Measurements from ENCODE around the gene RIN3. TPM values are rescaled to one million over a fixed set of nuclear protein-coding genes. Genes with fewer than 3 reads are reported as not detected.

Gene RIN3
- polyA plus RNA-seq, 3 donors = 42.8 to 144 (median 54.6) TPM

DNA sequence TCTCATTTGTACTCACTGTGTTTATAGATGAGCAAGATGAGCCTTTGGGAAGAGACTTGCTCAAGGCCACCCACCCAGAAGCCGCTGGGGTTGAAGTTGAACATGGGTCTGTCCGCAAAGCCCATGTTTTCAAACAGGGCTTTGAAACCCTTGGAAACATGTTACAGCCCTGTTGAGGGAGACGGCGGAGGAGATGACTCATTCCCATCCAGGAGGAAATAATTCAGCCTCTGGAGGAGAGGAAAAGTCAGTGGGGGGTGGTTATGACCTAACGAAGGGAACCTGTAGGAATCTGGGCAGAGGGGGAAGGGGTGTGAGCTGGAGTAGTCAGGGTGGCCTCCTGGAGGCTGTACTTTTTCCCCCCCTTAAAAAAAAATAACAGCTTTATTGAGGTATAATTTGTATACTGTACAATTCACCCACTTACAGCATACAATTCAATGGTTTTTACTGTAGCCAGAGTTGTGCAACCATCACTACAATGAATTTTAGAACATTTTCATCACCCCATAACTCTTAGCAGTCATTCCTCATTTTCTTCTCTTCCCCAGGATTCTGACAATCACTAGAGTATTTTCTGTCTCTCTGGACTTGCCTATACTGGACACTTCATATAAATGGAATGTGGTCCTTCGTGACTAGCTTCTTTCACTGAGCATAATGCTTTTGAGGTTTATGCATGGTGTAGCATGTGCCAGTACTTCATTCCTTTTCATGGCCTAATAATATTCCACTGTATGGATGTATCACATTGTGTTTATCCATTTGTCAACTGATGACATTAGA lies 1.9 kb upstream of the RIN3 start:
- peaks cover 61% of the 10 kb centered on the region for H3K4me1 Mint-ChIP-seq
- no peak for DNase-seq
- peaks cover 0 to 2% (median 0%) of the 10 kb centered on the region in 7 donors for H3K9me3 Mint-ChIP-seq
- Histone ChIP-seq H3K4me3 (replicated peaks in 1 of 3; ENCODE audit: low read depth in 2 of 3, low read length in 3 of 3) (no peak overlapping the region), H3K79me2 (ENCODE audit: insufficient read depth, low read length) (peaks cover 40% of the 10 kb centered on the region), H2AFZ (ENCODE audit: insufficient read depth, low read depth, low read length, poor library complexity, severe bottlenecking) (no peak overlapping the region), H3K36me3 (replicated peaks in 1 of 2; ENCODE audit: control insufficient read depth in 1 of 2, insufficient read depth in 2 of 2, low read length in 2 of 2) (peaks cover 0 to 3% of the 10 kb centered on the region in 2 donors), H3K27ac (ENCODE audit: low read depth in 1 of 2, low read length in 2 of 2) (no peak overlapping the region), H3K4me2 (replicated peaks; ENCODE audit: extremely low read depth, low read length, poor library complexity, severe bottlenecking) (no peak overlapping the region), H3K9me3 (replicated peaks in 1 of 2; ENCODE audit: control insufficient read depth in 1 of 2, insufficient read depth in 1 of 2, low read length in 2 of 2) (no peaks in the 10 kb centered on the region), H4K20me1 (ENCODE audit: insufficient read depth, low read length) (peaks cover 14% of the 10 kb centered on the region), H3K4me1 (ENCODE audit: control insufficient read depth in 1 of 2, insufficient read depth in 2 of 2, low read length in 2 of 2) (peaks cover 53 to 71% of the 10 kb centered on the region in 2 donors), H3K27me3 (ENCODE audit: control insufficient read depth in 2 of 2, insufficient read depth in 2 of 2, low read length in 2 of 2) (peaks cover 0 to 12% of the 10 kb centered on the region in 2 donors), H3K9ac (ENCODE audit: insufficient read depth, low read length, poor library complexity, severe bottlenecking) (no peak overlapping the region)
- H3K27ac Mint-ChIP-seq = peak overlapping the region in 2 of 7 donors; percentile 45 to 73
- TF ChIP-seq, protein P1, sequence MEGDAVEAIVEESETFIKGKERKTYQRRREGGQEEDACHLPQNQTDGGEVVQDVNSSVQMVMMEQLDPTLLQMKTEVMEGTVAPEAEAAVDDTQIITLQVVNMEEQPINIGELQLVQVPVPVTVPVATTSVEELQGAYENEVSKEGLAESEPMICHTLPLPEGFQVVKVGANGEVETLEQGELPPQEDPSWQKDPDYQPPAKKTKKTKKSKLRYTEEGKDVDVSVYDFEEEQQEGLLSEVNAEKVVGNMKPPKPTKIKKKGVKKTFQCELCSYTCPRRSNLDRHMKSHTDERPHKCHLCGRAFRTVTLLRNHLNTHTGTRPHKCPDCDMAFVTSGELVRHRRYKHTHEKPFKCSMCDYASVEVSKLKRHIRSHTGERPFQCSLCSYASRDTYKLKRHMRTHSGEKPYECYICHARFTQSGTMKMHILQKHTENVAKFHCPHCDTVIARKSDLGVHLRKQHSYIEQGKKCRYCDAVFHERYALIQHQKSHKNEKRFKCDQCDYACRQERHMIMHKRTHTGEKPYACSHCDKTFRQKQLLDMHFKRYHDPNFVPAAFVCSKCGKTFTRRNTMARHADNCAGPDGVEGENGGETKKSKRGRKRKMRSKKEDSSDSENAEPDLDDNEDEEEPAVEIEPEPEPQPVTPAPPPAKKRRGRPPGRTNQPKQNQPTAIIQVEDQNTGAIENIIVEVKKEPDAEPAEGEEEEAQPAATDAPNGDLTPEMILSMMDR (IDR thresholded peaks at IDR 0.05) = no peak
- 68% methylated on average over 4 of the region's 6 CpGs for WGBS (ENCODE audit: insufficient coverage)
- intact Hi-C loops (cut with micrococcal nuclease) = loop anchor here (10.0 kb wide), 2 partner anchors 47 to 143 kb away; no protein-coding TSS in a partner anchor
- H3K27me3 Mint-ChIP-seq (ENCODE audit: low read depth in 3 of 3) = peaks cover 12 to 24% (median 24%) of the 10 kb centered on the region in 3 donors
- H3K36me3 Mint-ChIP-seq = peaks cover 21 to 22% of the 10 kb centered on the region in 2 donors
- H3K4me3 Mint-ChIP-seq = peak overlapping the region; percentile 39 to 59

- 56% methylated on average over 7 of the region's 9 CpGs for whole genome bisulfite sequencing (ENCODE audit: insufficient coverage)
- TF ChIP-seq, protein P1 (IDR thresholded peaks at IDR 0.05) = no peak
- H3K9ac ChIP-seq (ENCODE audit: insufficient read depth, low read length, poor library complexity, severe bottlenecking) = peak overlapping the region; percentile 96
- no peaks in the 10 kb centered on the region for H3K9me3 ChIP-seq (replicated peaks in 1 of 2; ENCODE audit: control insufficient read depth in 1 of 2, insufficient read depth in 1 of 2, low read length in 2 of 2)
- Mint-ChIP-seq H3K4me1 (peaks cover 64% of the 10 kb centered on the region), H3K27me3 (ENCODE audit: low read depth in 3 of 3) (peaks cover 12 to 30% (median 29%) of the 10 kb centered on the region in 3 donors), H3K4me3 (peak overlapping the region; percentile 73 to 79), H3K27ac (peak overlapping the region in 6 of 7 donors; percentile 28 to 75 (median 62)), H3K9me3 (peaks cover 0 to 2% (median 0%) of the 10 kb centered on the region in 7 donors), H3K36me3 (peaks cover 32 to 33% of the 10 kb centered on the region in 2 donors)
- H3K27ac ChIP-seq (ENCODE audit: low read depth in 1 of 2, low read length in 2 of 2) = peak overlapping the region; percentile 39 to 95
- H3K79me2 ChIP-seq (ENCODE audit: insufficient read depth, low read length) = peaks cover 51% of the 10 kb centered on the region
- H2AFZ ChIP-seq (ENCODE audit: insufficient read depth, low read depth, low read length, poor library complexity, severe bottlenecking) = peak overlapping the region; percentile 73
- H4K20me1 ChIP-seq (ENCODE audit: insufficient read depth, low read length) = peaks cover 25% of the 10 kb centered on the region
- peak overlapping the region; percentile 90 for H3K4me2 ChIP-seq (replicated peaks; ENCODE audit: extremely low read depth, low read length, poor library complexity, severe bottlenecking)
- H3K4me3 ChIP-seq (replicated peaks in 1 of 3; ENCODE audit: low read depth in 2 of 3, low read length in 3 of 3) = peak overlapping the region; percentile 65 to 92 (median 91)
- peaks cover 44 to 71% of the 10 kb centered on the region in 2 donors for H3K4me1 ChIP-seq (ENCODE audit: control insufficient read depth in 1 of 2, insufficient read depth in 2 of 2, low read length in 2 of 2)
- intact Hi-C loops (cut with micrococcal nuclease) = loop anchor here (10.0 kb wide), 2 partner anchors 48 to 142 kb away; no protein-coding TSS in a partner anchor
- no peak for DNase-seq
- H3K36me3 ChIP-seq (replicated peaks in 1 of 2; ENCODE audit: control insufficient read depth in 1 of 2, insufficient read depth in 2 of 2, low read length in 2 of 2) = peaks cover 0 to 10% of the 10 kb centered on the region in 2 donors
- H3K27me3 ChIP-seq (ENCODE audit: control insufficient read depth in 2 of 2, insufficient read depth in 2 of 2, low read length in 2 of 2) = peaks cover 0 to 12% of the 10 kb centered on the region in 2 donors
Observed at GRCh38 chr14:92512807-92513203, 776 bp upstream of the RIN3 start.
